Mammary epithelial cell (primary cell): ENCODE results near the gene MAT2A.

ENCODE experiments used
- EZH2 ChIP-seq: IDR thresholded peaks from 2 replicates; pipeline ENCODE4 v1.6.1; 2012; ENCODE audit warnings: low read length, inconsistent platforms, borderline replicate concordance
- TF ChIP-seq, protein P1 (sequence below), 2 donors: IDR thresholded peaks in 1 of 2; conservative IDR thresholded peaks in 1 of 2; 2 replicates each; pipeline ENCODE4 v1.5.1; 2011 to 2012; ENCODE audit warnings: inconsistent platforms in 2 of 2, low read length in 2 of 2, mild to moderate bottlenecking in 2 of 2, control low read depth in 1 of 2, low read depth in 1 of 2; ENCODE audit not compliant: insufficient read depth in 1 of 2; ENCODE audit errors: extremely low read depth in 1 of 2

DNA sequence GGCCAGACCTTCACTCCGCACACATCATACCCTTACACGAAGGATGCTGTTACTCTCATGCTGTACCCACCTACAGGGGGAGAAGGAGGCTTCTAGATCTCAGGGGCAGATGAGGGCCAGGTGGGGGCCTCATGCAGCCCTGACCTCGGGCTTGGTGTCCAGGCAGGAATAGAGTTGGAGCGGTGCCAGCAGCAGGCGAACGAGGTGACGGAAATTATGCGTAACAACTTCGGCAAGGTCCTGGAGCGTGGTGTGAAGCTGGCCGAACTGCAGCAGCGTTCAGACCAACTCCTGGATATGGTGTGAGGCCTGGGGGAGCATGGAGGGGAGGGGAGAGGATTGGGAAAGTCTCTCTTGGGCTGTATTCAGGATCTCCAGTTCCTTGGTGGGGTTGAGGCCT is 52.6 kb downstream of the MAT2A start:
- no peak for TF ChIP-seq EZH2
- TF ChIP-seq, protein P1, sequence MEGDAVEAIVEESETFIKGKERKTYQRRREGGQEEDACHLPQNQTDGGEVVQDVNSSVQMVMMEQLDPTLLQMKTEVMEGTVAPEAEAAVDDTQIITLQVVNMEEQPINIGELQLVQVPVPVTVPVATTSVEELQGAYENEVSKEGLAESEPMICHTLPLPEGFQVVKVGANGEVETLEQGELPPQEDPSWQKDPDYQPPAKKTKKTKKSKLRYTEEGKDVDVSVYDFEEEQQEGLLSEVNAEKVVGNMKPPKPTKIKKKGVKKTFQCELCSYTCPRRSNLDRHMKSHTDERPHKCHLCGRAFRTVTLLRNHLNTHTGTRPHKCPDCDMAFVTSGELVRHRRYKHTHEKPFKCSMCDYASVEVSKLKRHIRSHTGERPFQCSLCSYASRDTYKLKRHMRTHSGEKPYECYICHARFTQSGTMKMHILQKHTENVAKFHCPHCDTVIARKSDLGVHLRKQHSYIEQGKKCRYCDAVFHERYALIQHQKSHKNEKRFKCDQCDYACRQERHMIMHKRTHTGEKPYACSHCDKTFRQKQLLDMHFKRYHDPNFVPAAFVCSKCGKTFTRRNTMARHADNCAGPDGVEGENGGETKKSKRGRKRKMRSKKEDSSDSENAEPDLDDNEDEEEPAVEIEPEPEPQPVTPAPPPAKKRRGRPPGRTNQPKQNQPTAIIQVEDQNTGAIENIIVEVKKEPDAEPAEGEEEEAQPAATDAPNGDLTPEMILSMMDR (conservative IDR thresholded peaks at IDR 0.05 in 1 of 2, IDR thresholded peaks at IDR 0.05 in 1 of 2; ENCODE audit: extremely low read depth in 1 of 2, insufficient read depth in 1 of 2, low read depth in 1 of 2, low read length in 2 of 2), result no peak
